ENCODE results near the gene PEAK1. TPM values are rescaled to one million over a fixed set of nuclear protein-coding genes. Genes with fewer than 3 reads are reported as not detected.

Gene PEAK1
- total RNA-seq, 1 experiment from 2014 or later = 58.7 TPM

- ATAC-seq (no peak), DNase-seq (ENCODE audit: low read depth, low spot score) (no peak)
- H3K4me3 ChIP-seq (ENCODE audit: low read depth in 2 of 2, low read length in 2 of 2) = peak overlapping the region; percentile 82 to 83
- peak overlapping the region; percentile 99 for H3K27ac ChIP-seq (ENCODE audit: low read length)
- ChIA-PET POLR2A (interaction anchor here (0.6 kb wide), 2 partner anchors 10 to 362 kb away, joined by 3 read pairs; no protein-coding TSS in a partner anchor), CTCF (interaction anchor here (1.0 kb wide), 1 partner anchor 122 kb away, joined by 3 read pairs; no protein-coding TSS in a partner anchor)
- TF ChIP-seq TCF7L2 (IDR thresholded peaks at IDR 0.05; ENCODE audit: low read depth, low read length) (no peak), REST (IDR thresholded peaks at IDR 0.05; ENCODE audit: insufficient read depth in 1 of 2, low read depth in 2 of 2, low read length in 1 of 2) (no peak), SIN3A (IDR thresholded peaks at IDR 0.05; ENCODE audit: borderline replicate concordance, insufficient read depth, low read depth, low read length) (no peak), POLR2AphosphoS5 (IDR thresholded peaks at IDR 0.05; ENCODE audit: low read depth, low read length) (no peak), CTCF (IDR thresholded peaks at IDR 0.05) (no peak)
- peaks cover 46% of the 10 kb centered on the region for H3K4me1 ChIP-seq (ENCODE audit: control insufficient read depth, insufficient read depth, low read length)
- intact Hi-C loops (cut with micrococcal nuclease; ENCODE audit: unreplicated experiment) (no loop called here), in situ Hi-C loops (cut with HindIII; ENCODE audit: low pct_unique_long_range_greater_than_20kb, low sequenced_read_pairs) (no loop called here)
- BruUV-seq (replicated peaks) = TSS peak; percentile 74
- no peaks in the 10 kb centered on the region for H3K27me3 ChIP-seq (ENCODE audit: control insufficient read depth, insufficient read depth, low read length)
- H3K36me3 ChIP-seq (ENCODE audit: control insufficient read depth, insufficient read depth, low read length) = no peaks in the 10 kb centered on the region
- H3K9me3 ChIP-seq (ENCODE audit: control insufficient read depth, insufficient read depth, low read depth, low read length) = no peaks in the 10 kb centered on the region
Measured at GRCh38 chr15:77421370-77421700, 1.4 kb upstream of the PEAK1 start.

- Histone ChIP-seq H3K27me3 (ENCODE audit: control insufficient read depth, insufficient read depth, low read length) (no peaks in the 10 kb centered on the region), H3K4me3 (ENCODE audit: low read depth in 2 of 2, low read length in 2 of 2) (peak within 1 kb of the TSS; percentile 82 to 83), H3K9me3 (ENCODE audit: control insufficient read depth, insufficient read depth, low read depth, low read length) (no peaks in the 10 kb centered on the region), H3K36me3 (ENCODE audit: control insufficient read depth, insufficient read depth, low read length) (no peaks in the 10 kb centered on the region), H3K4me1 (ENCODE audit: control insufficient read depth, insufficient read depth, low read length) (peaks cover 46% of the 10 kb centered on the region), H3K27ac (ENCODE audit: low read length) (peak within 1 kb of the TSS; percentile 99)
- no TSS peak for BruUV-seq (replicated peaks)
- DNase-seq (ENCODE audit: low read depth, low spot score) (peak; percentile 76), ATAC-seq (peak; percentile 59)
- TF ChIP-seq CTCF (IDR thresholded peaks at IDR 0.05) (no peak), TCF7L2 (IDR thresholded peaks at IDR 0.05; ENCODE audit: low read depth, low read length) (no peak), SIN3A (IDR thresholded peaks at IDR 0.05; ENCODE audit: borderline replicate concordance, insufficient read depth, low read depth, low read length) (peak; percentile 49; the same call in 1 of the 2 replicates), REST (IDR thresholded peaks at IDR 0.05; ENCODE audit: insufficient read depth in 1 of 2, low read depth in 2 of 2, low read length in 1 of 2) (0 out of 4 replicates have a peak, but pooled peaks of 1 of the 2 experiments have one; percentile 27), POLR2AphosphoS5 (IDR thresholded peaks at IDR 0.05; ENCODE audit: low read depth, low read length) (peak; percentile 71)
- intact Hi-C loops (cut with micrococcal nuclease; ENCODE audit: unreplicated experiment) (no loop called here), in situ Hi-C loops (cut with HindIII; ENCODE audit: low pct_unique_long_range_greater_than_20kb, low sequenced_read_pairs) (no loop called here)
- CTCF ChIA-PET = interaction anchor here (1.0 kb wide), 1 partner anchor 123 kb away, joined by 3 read pairs; no protein-coding TSS in a partner anchor
- POLR2A ChIA-PET = no interaction called here
Measured at GRCh38 chr15:77420610-77421369, 886 bp upstream of the PEAK1 start, which contains the start of gene HMG20A. Gene HMG20A, plus strand, starts transcription at chr15:77420888. Its CDS starts 37,520 bp downstream, at chr15:77458408.
